Upper lobe of right lung (tissue), 1 donor: ENCODE results near the gene GCK. TPM values are rescaled to one million over a fixed set of nuclear protein-coding genes. Genes with fewer than 3 reads are reported as not detected.

Experiments
- ATAC-seq: fragments of 200-7000 bp; cut with Tn5 transposase; one replicate; pipeline ENCODE4 v1.9.1; 2020; ENCODE audit warnings: mild to moderate bottlenecking, moderate library complexity
- DNase-seq: peaks from one replicate; pipeline ENCODE4 v3.0.0-alpha.2; 2020
- H3K27ac ChIP-seq: fragments of 200-600 bp; one replicate; pipeline ENCODE4 v1.8.0; 2022
- H3K27me3 ChIP-seq: fragments of 200-600 bp; one replicate; pipeline ENCODE4 v1.8.0; 2022; ENCODE audit warnings: mild to moderate bottlenecking
- H3K36me3 ChIP-seq: fragments of 200-600 bp; one replicate; pipeline ENCODE4 v1.8.0; 2022
- H3K4me1 ChIP-seq: fragments of 200-600 bp; one replicate; pipeline ENCODE4 v1.8.0; 2022
- H3K4me3 ChIP-seq: fragments of 200-600 bp; one replicate; pipeline ENCODE4 v1.8.0; 2022; ENCODE audit warnings: mild to moderate bottlenecking
- H3K9me3 ChIP-seq: fragments of 200-600 bp; one replicate; pipeline ENCODE4 v1.8.0; 2022
- CTCF ChIP-seq: fragments of 200-600 bp; IDR thresholded peaks from one replicate; pipeline ENCODE4 v1.8.0; 2022; ENCODE audit warnings: antibody characterized with exemption
- intact Hi-C: fragments of 100-400 bp; cut with DNase I; formaldehyde crosslinking; loops from one replicate; pipeline ENCODE4 v1.11.0; 2022
- total RNA-seq: library from RNA; stranded (reverse); fragmentation: NEBNext Ultra II Directional; extraction: Animal tissue kit (Norgen Biotek cat#: 25700); gene quantifications from one replicate; pipeline ENCODE4 v1.2.1, GENCODE V29; 2021
- donor health status: DM: no; HTN: yes; CAD: no; lungs with severe emphysema.

GCK gene
- total RNA-seq, 1 donor from 2014 or later = 0.23 TPM

GRCh38 chr7:44142028-44142427 lies 47.2 kb downstream of the GCK start:
- no peaks in the 10 kb centered on the region for H3K36me3 ChIP-seq
- intact Hi-C loops = no loop called here
- no peaks in the 10 kb centered on the region for H3K9me3 ChIP-seq
- H3K27me3 ChIP-seq = peaks cover 13% of the 10 kb centered on the region
- DNase-seq = peak; percentile 44
- peaks cover 6% of the 10 kb centered on the region for H3K4me1 ChIP-seq
- H3K27ac ChIP-seq = no peak overlapping the region
- TF ChIP-seq CTCF = no peak
- H3K4me3 ChIP-seq = no peak overlapping the region
- no peak for ATAC-seq

- TF ChIP-seq CTCF = no peak
- Histone ChIP-seq H3K4me1 (peaks cover 6% of the 10 kb centered on the region), H3K36me3 (no peaks in the 10 kb centered on the region), H3K27ac (no peak within 1 kb of the TSS), H3K4me3 (no peak within 1 kb of the TSS), H3K27me3 (peaks cover 13% of the 10 kb centered on the region), H3K9me3 (no peaks in the 10 kb centered on the region)
- peak; percentile 32 for DNase-seq
- no peak for ATAC-seq
- intact Hi-C loops = no loop called here
Measured at GRCh38 chr7:44141221-44141850, 47.9 kb downstream of the GCK start, which contains the start of gene MYL7. MYL7 (minus strand) TSS chr7:44141332; CDS start chr7:44141305, 27 bp downstream.

GRCh38 chr7:44140341-44140740 lies 48.9 kb downstream of the GCK start:
- Histone ChIP-seq H3K27ac (no peak overlapping the region), H3K4me1 (no peaks in the 10 kb centered on the region), H3K4me3 (no peak overlapping the region), H3K27me3 (peaks cover 7% of the 10 kb centered on the region), H3K36me3 (no peaks in the 10 kb centered on the region), H3K9me3 (no peaks in the 10 kb centered on the region)
- no peak for TF ChIP-seq CTCF
- ATAC-seq = no peak
- DNase-seq = peak; percentile 40
- intact Hi-C loops = no loop called here

- intact Hi-C loops = no loop called here
- no peak for TF ChIP-seq CTCF
Measured at GRCh38 chr7:44139311-44140010, 49.8 kb downstream of the GCK start.

GRCh38 chr7:44138698-44139097 lies 50.5 kb downstream of the GCK start:
- Histone ChIP-seq H3K36me3 (no peaks in the 10 kb centered on the region), H3K4me3 (no peak overlapping the region), H3K27me3 (no peaks in the 10 kb centered on the region), H3K27ac (no peak overlapping the region), H3K4me1 (no peaks in the 10 kb centered on the region), H3K9me3 (no peaks in the 10 kb centered on the region)
- intact Hi-C loops = no loop called here
- peak; percentile 58 for DNase-seq
- no peak for TF ChIP-seq CTCF
- no peak for ATAC-seq

More at GRCh38 chr7:44139311-44140010, 49.8 kb downstream of the GCK start:
- Histone ChIP-seq H3K36me3 (no peaks in the 10 kb centered on the region), H3K4me3 (no peak overlapping the region), H3K27ac (no peak overlapping the region), H3K9me3 (no peaks in the 10 kb centered on the region), H3K27me3 (no peaks in the 10 kb centered on the region), H3K4me1 (no peaks in the 10 kb centered on the region)
- DNase-seq = peak; percentile 56
- ATAC-seq = no peak
